ENCODE results near the gene PRELP.

- no peak for TF ChIP-seq EZH2 (IDR thresholded peaks at IDR 0.05; ENCODE audit: insufficient read depth, low read length)
- TF ChIP-seq, protein P1, sequence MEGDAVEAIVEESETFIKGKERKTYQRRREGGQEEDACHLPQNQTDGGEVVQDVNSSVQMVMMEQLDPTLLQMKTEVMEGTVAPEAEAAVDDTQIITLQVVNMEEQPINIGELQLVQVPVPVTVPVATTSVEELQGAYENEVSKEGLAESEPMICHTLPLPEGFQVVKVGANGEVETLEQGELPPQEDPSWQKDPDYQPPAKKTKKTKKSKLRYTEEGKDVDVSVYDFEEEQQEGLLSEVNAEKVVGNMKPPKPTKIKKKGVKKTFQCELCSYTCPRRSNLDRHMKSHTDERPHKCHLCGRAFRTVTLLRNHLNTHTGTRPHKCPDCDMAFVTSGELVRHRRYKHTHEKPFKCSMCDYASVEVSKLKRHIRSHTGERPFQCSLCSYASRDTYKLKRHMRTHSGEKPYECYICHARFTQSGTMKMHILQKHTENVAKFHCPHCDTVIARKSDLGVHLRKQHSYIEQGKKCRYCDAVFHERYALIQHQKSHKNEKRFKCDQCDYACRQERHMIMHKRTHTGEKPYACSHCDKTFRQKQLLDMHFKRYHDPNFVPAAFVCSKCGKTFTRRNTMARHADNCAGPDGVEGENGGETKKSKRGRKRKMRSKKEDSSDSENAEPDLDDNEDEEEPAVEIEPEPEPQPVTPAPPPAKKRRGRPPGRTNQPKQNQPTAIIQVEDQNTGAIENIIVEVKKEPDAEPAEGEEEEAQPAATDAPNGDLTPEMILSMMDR (IDR thresholded peaks at IDR 0.05; ENCODE audit: insufficient read depth, low read depth, low read length), result no peak
Measured at GRCh38 chr1:203537806-203538464, 62.3 kb downstream of the PRELP start.

Measured in astrocyte (in vitro differentiated cells and primary cell).